MM.1S (cell line): ENCODE results near the gene MDH1.
"Not testable (repeated sequence)": the region's sequence is repeated elsewhere in the genome, so short reads cannot be mapped to it uniquely, and the experiment has no call there.

ENCODE experiments used
- DNase-seq: peaks from one replicate; pipeline ENCODE4 v3.0.0-alpha.2; 2015
- H2AFZ ChIP-seq: fragments of 300-600 bp; sonication (generic); 2 replicates; pipeline ENCODE4 v1.6.0; 2016; ENCODE audit warnings: antibody characterized with exemption, low read length
- H3F3A ChIP-seq: fragments of 300-600 bp; sonication (generic); 2 replicates; pipeline ENCODE4 v1.6.1; 2016; ENCODE audit warnings: mild to moderate bottlenecking, antibody characterized with exemption, low read length, moderate library complexity, mixed read lengths; ENCODE audit not compliant: insufficient read depth
- H3K27ac ChIP-seq: fragments of 300-600 bp; sonication (generic); 2 replicates; pipeline ENCODE4 v1.5.1; 2016; ENCODE audit warnings: mild to moderate bottlenecking, low read length
- H3K27me3 ChIP-seq: fragments of 300-600 bp; sonication (generic); replicated peaks from 2 replicates; pipeline ENCODE4 v1.6.0; 2016; ENCODE audit warnings: low read length; ENCODE audit not compliant: insufficient read depth
- H3K36me3 ChIP-seq: fragments of 300-600 bp; sonication (generic); replicated peaks from 2 replicates; pipeline ENCODE4 v1.6.1; 2016; ENCODE audit warnings: mild to moderate bottlenecking, low read length, mixed read lengths; ENCODE audit not compliant: insufficient read depth
- H3K4me1 ChIP-seq: fragments of 300-600 bp; sonication (generic); 2 replicates; pipeline ENCODE4 v1.6.1; 2016; ENCODE audit warnings: low read length, mixed read lengths
- H3K4me2 ChIP-seq: fragments of 300-600 bp; sonication (generic); 2 replicates; pipeline ENCODE4 v1.6.0; 2016; ENCODE audit warnings: low read depth, low read length
- H3K4me3 ChIP-seq: fragments of 300-600 bp; sonication (generic); 2 replicates; pipeline ENCODE4 v1.5.1; 2016; ENCODE audit warnings: low read length, mixed read lengths
- H3K79me2 ChIP-seq: fragments of 300-600 bp; sonication (generic); 2 replicates; pipeline ENCODE4 v1.6.1; 2016; ENCODE audit warnings: mixed run types, low read length, mixed read lengths
- H3K9ac ChIP-seq: fragments of 300-600 bp; sonication (generic); 2 replicates; pipeline ENCODE4 v1.6.1; 2016; ENCODE audit warnings: low read length, mixed read lengths
- H3K9me2 ChIP-seq: fragments of 300-600 bp; sonication (generic); replicated peaks from 2 replicates; pipeline ENCODE4 v1.6.1; 2016; ENCODE audit warnings: mild to moderate bottlenecking, low read length, mixed read lengths; ENCODE audit not compliant: insufficient read depth
- H3K9me3 ChIP-seq: fragments of 300-600 bp; sonication (generic); replicated peaks from 2 replicates; pipeline ENCODE4 v1.6.1; 2016; ENCODE audit warnings: mild to moderate bottlenecking, low read length, mixed read lengths; ENCODE audit not compliant: insufficient read depth
- H4K20me1 ChIP-seq: fragments of 300-600 bp; sonication (generic); 2 replicates; pipeline ENCODE4 v1.6.1; 2016; ENCODE audit warnings: mild to moderate bottlenecking, low read length, moderate library complexity, mixed read lengths; ENCODE audit not compliant: insufficient read depth
- EZH2 ChIP-seq: fragments of 300-600 bp; sonication (generic); optimal IDR thresholded peaks from 2 replicates; pipeline ENCODE3; 2017; ENCODE audit warnings: low read depth, mild to moderate bottlenecking, antibody characterized with exemption, low read length, mixed read lengths
- EZH2phosphoT487 ChIP-seq: fragments of 300-600 bp; sonication (generic); IDR thresholded peaks from 2 replicates; pipeline ENCODE4 v1.6.1; 2018; ENCODE audit warnings: antibody characterized with exemption, low read length
- TF ChIP-seq, protein P1 (sequence below): fragments of 300-600 bp; sonication (generic); IDR thresholded peaks from 2 replicates; pipeline ENCODE4 v1.5.1; 2016; ENCODE audit warnings: antibody characterized with exemption, low read length, mixed read lengths

MDH1 gene

DNA sequence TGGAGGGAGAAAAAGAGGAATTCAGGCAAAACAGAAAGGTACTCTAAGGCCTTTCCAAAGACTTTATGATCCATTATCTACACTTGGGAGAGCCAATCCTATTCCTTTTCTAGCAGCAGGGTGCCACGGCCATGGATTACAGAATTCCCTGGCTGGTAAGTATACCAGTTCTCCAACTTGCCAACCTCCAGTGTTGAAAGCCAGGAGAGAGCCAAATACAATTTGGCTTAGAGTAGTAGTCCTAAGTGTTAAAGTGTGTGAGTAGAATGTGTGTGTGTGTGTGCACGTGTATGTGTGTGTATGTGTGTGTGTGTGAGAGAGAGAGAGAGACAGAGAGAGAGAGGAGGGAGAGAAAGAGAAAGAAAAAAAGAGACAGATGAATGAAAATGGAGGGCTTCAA is 43.7 kb upstream of the MDH1 start:
- DNase-seq: no peak
- Histone ChIP-seq H3K9me2 (no peaks in the 10 kb centered on the region), H3K27me3 (no peaks in the 10 kb centered on the region), H3K79me2 (no peaks in the 10 kb centered on the region), H3K9ac (no peak overlapping the region), H3K4me2 (no peak overlapping the region), H3K9me3 (no peaks in the 10 kb centered on the region), H3K27ac (no peak overlapping the region), H3K4me1 (no peaks in the 10 kb centered on the region), H3K36me3 (no peaks in the 10 kb centered on the region), H2AFZ (no peak overlapping the region), H3K4me3 (no peak overlapping the region), H3F3A (no peaks in the 10 kb centered on the region; the same call in 1 of the 2 replicates), H4K20me1 (no peaks in the 10 kb centered on the region)
- no peak for TF ChIP-seq EZH2
- TF ChIP-seq, protein P1, sequence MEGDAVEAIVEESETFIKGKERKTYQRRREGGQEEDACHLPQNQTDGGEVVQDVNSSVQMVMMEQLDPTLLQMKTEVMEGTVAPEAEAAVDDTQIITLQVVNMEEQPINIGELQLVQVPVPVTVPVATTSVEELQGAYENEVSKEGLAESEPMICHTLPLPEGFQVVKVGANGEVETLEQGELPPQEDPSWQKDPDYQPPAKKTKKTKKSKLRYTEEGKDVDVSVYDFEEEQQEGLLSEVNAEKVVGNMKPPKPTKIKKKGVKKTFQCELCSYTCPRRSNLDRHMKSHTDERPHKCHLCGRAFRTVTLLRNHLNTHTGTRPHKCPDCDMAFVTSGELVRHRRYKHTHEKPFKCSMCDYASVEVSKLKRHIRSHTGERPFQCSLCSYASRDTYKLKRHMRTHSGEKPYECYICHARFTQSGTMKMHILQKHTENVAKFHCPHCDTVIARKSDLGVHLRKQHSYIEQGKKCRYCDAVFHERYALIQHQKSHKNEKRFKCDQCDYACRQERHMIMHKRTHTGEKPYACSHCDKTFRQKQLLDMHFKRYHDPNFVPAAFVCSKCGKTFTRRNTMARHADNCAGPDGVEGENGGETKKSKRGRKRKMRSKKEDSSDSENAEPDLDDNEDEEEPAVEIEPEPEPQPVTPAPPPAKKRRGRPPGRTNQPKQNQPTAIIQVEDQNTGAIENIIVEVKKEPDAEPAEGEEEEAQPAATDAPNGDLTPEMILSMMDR: no peak
- no peak for TF ChIP-seq EZH2phosphoT487

DNA sequence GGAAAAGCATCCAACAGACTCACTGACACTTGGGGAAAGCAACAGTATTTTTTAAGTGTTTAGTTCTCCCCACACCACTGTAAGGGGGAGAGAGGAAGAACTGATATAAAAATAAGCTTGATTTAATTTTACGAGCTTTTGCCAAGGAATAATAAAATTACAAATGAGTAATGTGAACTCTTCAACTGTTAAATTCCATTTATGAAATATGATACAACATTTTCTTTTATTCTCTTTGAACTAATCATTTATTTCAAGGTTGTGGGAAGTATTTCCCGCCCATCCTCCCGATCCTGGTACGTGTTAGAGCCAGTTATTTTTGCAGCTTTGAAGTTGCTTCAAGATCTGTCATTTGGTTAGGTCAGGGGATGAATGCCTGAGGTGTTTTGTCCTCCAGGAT is 35.7 kb upstream of the MDH1 start:
- Histone ChIP-seq H2AFZ (no peak overlapping the region), H3K4me3 (no peak overlapping the region), H3K9me3 (no peaks in the 10 kb centered on the region), H3K9me2 (no peaks in the 10 kb centered on the region), H3F3A (no peaks in the 10 kb centered on the region; the same call in 1 of the 2 replicates), H3K27me3 (no peaks in the 10 kb centered on the region), H4K20me1 (no peaks in the 10 kb centered on the region), H3K36me3 (no peaks in the 10 kb centered on the region), H3K4me1 (no peaks in the 10 kb centered on the region), H3K4me2 (no peak overlapping the region), H3K79me2 (no peaks in the 10 kb centered on the region), H3K27ac (no peak overlapping the region), H3K9ac (no peak overlapping the region)
- TF ChIP-seq, protein P1: no peak
- TF ChIP-seq EZH2phosphoT487: no peak
- TF ChIP-seq EZH2: no peak
- no peak for DNase-seq

DNA sequence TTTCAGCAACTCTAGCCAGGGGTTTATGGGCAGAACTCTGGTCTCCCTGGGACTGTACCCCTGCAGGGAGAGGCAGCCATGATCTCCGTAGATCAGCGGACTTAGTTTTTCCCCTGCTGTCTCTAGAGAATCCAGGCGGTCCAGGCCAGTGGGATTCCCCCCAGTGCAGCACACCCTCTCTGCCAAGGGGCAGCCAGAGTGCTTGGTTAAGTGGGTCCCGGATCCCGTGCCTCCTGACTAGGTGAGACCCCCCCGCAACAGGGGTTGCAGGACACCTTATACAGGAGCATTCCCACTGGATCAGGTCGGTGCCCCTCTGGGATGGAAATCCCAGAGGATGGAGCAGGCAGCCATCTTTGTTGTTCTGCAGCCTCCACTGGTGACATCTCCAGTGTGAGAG is 33.5 kb upstream of the MDH1 start:
- H4K20me1 ChIP-seq: no peaks in the 10 kb centered on the region
- no peaks in the 10 kb centered on the region for H3F3A ChIP-seq
- H3K9me3 ChIP-seq: no peaks in the 10 kb centered on the region
- no peak overlapping the region for H3K27ac ChIP-seq
- no peak overlapping the region for H3K4me3 ChIP-seq
- H3K27me3 ChIP-seq: no peaks in the 10 kb centered on the region
- H3K36me3 ChIP-seq: no peaks in the 10 kb centered on the region
- H2AFZ ChIP-seq: no peak overlapping the region
- no peaks in the 10 kb centered on the region for H3K9me2 ChIP-seq
- no peak for DNase-seq
- H3K4me2 ChIP-seq: no peak overlapping the region
- H3K4me1 ChIP-seq: no peaks in the 10 kb centered on the region
- H3K9ac ChIP-seq: no peak overlapping the region
- no peaks in the 10 kb centered on the region for H3K79me2 ChIP-seq
- TF ChIP-seq, protein P1: no peak
- TF ChIP-seq EZH2: no peak
- TF ChIP-seq EZH2phosphoT487: no peak

DNA sequence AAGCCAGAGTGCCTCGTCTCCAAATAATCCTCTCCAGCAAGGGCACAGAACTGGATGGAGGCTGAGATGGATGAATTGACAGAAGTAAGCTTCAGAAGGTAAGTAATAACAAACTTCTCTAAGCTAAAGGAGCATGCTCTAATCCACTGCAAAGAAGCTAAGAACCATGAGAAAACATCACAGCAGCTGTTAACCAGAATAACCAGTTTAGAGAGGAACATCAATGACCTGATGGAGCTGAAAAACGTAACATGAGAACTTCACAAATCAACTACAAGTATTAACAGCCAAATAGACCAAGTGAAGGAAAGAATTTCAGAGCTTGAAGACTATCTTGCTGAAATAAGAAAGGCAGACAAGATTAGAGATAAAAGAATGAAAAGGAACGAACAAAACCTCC is 32.8 kb upstream of the MDH1 start:
- Histone ChIP-seq H3K9ac (no peak overlapping the region), H4K20me1 (no peaks in the 10 kb centered on the region), H3K27me3 (no peaks in the 10 kb centered on the region), H3K27ac (no peak overlapping the region), H3K9me2 (no peaks in the 10 kb centered on the region), H3K36me3 (no peaks in the 10 kb centered on the region), H3F3A (no peaks in the 10 kb centered on the region), H3K4me3 (no peak overlapping the region), H2AFZ (no peak overlapping the region), H3K4me2 (no peak overlapping the region), H3K9me3 (no peaks in the 10 kb centered on the region), H3K79me2 (no peaks in the 10 kb centered on the region), H3K4me1 (no peaks in the 10 kb centered on the region)
- DNase-seq: no peak
- TF ChIP-seq, protein P1: no peak
- no peak for TF ChIP-seq EZH2phosphoT487
- TF ChIP-seq EZH2: no peak

DNA sequence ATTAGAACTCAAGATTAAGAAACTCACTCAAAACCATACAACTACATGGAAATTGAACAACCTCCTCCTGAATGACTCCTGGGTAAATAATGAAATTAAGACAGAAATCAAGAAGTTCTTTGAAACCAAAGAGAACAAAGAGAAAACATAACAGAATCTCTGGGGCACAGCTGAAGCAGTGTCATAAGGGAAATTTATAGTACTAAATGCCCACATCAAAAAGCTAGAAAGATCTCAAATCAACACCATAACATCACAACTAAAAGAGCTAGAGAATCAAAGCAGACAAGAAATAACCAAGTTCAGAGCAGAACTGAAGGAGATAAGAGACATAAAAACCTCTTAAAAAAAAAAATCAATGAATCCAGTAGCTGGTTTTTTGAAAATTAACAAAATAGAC is 30.9 kb upstream of the MDH1 start:
- not testable (repeated sequence) for H3K9me2 ChIP-seq, DNase-seq, H3K36me3 ChIP-seq, H3K4me3 ChIP-seq, H3K27ac ChIP-seq, H3K4me2 ChIP-seq, H3K27me3 ChIP-seq, H2AFZ ChIP-seq, H4K20me1 ChIP-seq, H3K79me2 ChIP-seq, H3K9me3 ChIP-seq, H3K9ac ChIP-seq, H3F3A ChIP-seq, H3K4me1 ChIP-seq
